GM21528 (cell line): ENCODE data around the gene ZNF560.
"Not testable (repeated sequence)": the region's sequence is repeated elsewhere in the genome, so short reads cannot be mapped to it uniquely, and the experiment has no call there.

ENCODE experiments used
- ATAC-seq: cut with Tn5 transposase; IDR thresholded peaks from one replicate; pipeline ENCODE4 v1.9.1; 2021; ENCODE audit warnings: mild to moderate bottlenecking, moderate library complexity; ENCODE audit not compliant: unreplicated experiment, low FRiP score

ZNF560 gene

DNA sequence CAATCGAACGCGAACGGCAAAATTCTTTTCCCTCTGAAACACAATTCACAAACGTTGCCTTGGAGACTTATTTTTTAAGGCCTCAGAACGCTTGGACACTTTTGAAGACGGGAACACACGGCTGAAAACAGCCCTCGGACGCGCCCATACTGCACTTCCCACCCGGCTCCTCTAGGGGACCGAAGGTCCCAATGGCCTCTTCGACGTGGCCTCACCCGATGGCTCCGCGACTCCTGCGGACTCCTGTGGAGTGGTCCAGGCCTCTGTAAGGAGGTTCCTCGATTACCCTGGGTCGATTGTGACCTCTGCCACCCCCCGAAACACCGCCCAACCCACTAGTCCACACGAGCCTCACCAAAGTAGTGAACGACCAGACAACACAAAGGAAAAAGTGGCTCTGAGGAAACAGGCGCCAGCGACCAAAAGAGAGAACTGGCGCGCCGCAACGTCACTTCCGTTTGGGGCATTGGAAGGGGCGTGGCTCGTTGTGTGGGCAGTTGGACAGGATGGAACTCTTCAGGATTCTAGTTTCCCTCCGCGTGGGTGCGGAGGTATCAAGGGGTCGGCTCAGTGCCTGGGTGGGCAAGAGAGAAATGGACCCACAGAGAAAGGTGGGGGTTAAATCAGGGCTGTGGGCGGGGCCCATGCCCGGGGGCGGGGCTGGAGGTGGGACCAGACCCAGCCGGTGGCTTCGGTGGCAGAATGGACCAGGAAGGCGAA lies at the start of gene ZNF560:
Gene ZNF560 (minus strand): TSS at position 434 of the 720 bp plus-strand sequence. CDS start 23,303 bp downstream, outside the sequence.
- ATAC-seq, result no peak

GRCh38 chr19:9547870-9548269 lies 49.5 kb upstream of the ZNF560 start:
- ATAC-seq, result no peak

GRCh38 chr19:9541281-9541680 lies 42.9 kb upstream of the ZNF560 start:
- ATAC-seq, result not testable (repeated sequence)

DNA sequence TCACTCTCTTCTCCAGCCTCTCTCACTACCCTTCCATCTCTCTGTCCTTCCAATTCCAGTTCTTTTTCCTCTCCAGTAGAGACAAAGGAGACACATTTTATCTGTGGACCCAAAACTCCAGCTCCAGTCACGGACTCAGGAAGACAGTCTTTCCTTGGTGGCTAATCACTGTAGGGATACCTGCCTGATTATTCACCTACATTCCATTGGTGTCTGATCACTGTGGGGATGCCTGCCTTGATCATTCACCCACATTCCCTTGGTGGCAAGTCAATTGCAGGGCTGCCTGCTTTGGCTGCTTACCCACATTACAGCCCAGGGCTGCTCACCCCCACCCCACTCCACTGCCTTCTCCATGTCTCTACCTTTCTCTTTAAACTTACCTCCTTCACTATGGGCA lies 41.5 kb upstream of the ZNF560 start:
- not testable (repeated sequence) for ATAC-seq

- ATAC-seq, result not testable (repeated sequence)
Observed at GRCh38 chr19:9539201-9539600, 40.8 kb upstream of the ZNF560 start.

- ATAC-seq, result peak; percentile 85
Observed at GRCh38 chr19:9538183-9539058, 40.0 kb upstream of the ZNF560 start, which contains the start of gene ZNF426. Gene ZNF426 (minus strand): TSS chr19:9538645. CDS start chr19:9536232, 2,413 bp downstream.

- no peak for ATAC-seq
Observed at GRCh38 chr19:9535934-9536333, 37.5 kb upstream of the ZNF560 start.

- no peak for ATAC-seq
Observed at GRCh38 chr19:9531933-9532332, 33.5 kb upstream of the ZNF560 start.

GRCh38 chr19:9528757-9529336 lies 30.4 kb upstream of the ZNF560 start:
- no peak for ATAC-seq

DNA sequence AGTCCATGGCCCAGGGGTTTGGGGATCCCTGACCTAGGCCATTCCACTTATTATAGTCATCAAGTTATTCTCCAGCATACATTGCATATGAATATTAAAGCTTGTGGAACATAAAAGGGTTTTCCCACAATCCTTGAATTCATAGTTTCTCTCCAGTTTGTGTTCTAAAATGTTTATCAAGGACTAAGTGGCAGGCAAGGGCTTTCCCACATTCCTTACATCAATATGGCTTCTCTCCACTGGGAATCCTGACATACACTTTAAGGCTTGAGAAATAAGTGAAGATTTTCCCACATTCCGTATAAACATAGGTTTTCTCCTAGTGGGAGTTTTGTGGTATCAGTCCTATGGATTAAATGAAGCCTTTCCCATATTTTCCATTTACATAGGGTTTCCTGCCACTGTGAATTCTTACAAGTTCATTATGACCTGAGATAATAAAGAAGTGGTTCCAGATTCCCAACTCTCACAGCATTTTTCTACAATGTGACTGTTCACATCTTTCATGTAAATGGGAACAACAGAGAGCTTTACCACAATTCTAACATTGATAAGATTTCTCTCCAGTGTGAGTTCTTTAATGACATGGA lies 25.6 kb upstream of the ZNF560 start:
- no peak for ATAC-seq

DNA sequence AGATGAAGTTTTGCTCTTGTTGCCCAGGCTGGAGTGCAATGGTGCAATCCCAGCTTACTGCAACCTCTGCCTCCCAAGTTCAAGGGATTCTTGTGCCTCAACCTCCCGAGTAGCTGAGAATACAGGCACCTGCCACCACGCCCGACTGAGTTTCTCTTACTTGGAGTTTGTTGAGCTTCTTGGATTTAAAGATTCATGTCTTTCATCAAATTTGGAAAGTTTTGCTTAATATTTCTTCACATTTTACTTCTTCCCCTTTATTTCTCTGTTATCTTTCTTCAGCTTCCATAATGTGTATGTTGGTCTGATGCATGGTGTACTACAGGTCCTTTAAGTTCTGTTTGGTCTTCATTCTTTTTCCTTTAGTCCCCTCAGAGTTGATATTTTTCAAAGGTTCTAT lies 8.9 kb upstream of the ZNF560 start:
- ATAC-seq, result no peak

DNA sequence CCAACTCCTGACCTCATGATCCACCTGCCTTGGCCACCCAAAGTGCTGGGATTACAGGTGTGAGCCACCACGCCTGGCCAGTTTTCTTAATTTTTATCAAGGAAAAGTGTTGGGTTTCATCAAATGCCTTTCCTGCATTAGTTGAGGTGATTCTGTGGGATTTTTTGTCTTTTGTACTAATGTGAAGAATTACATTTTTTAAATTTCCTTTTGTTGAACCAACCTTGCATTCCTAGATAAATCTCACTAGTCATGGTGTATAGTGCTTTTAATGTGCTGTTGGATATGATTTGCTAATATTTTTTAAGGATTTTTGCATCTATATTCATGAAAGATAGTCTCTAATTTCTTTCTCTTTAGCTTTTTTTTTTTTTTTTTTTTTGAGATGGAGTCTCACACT lies 2.4 kb upstream of the ZNF560 start:
- ATAC-seq, result no peak

- no peak for ATAC-seq
Observed at GRCh38 chr19:9494096-9494495, 4.3 kb downstream of the ZNF560 start.

DNA sequence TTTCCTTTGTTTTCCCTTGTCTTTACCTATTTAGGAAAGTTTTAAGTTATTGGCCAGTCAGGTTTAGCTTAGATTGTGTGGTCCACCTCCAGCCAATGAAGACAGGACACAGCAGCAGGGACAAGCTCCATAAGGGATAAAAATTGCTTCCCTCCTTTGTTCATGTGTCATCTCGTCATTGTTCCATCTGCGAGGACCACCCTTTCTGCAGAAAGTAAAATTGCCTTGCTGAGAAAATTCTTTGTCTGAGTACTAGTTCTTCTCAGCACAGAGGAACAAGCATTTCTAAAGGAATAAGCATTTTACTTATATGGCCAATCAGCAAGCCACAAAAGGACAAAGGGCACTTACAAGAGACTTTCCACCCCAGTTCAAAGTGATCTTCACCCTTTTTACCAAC lies 11.4 kb downstream of the ZNF560 start:
- no peak for ATAC-seq

DNA sequence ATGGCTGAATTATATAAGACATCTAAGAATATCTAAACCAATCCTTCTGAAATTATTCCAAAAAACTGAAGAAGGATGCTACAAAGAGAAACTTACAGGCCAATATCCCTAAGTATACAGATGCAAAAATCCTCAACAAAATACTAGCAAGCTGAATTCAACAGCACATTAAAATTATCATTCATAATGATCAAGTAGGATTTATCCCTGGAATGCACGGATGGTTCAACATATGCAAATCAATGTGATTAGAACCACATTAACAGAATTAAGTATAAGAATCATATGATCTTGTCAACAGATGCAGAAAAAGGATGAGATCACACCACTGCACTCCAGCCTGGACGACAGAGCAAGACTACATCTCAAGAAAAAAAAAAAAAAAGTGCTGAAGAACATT lies 13.3 kb downstream of the ZNF560 start:
- ATAC-seq, result no peak

- no peak for ATAC-seq
Observed at GRCh38 chr19:9474975-9475374, 23.4 kb downstream of the ZNF560 start.

GRCh38 chr19:9467161-9467560 lies 31.3 kb downstream of the ZNF560 start:
- ATAC-seq, result no peak

DNA sequence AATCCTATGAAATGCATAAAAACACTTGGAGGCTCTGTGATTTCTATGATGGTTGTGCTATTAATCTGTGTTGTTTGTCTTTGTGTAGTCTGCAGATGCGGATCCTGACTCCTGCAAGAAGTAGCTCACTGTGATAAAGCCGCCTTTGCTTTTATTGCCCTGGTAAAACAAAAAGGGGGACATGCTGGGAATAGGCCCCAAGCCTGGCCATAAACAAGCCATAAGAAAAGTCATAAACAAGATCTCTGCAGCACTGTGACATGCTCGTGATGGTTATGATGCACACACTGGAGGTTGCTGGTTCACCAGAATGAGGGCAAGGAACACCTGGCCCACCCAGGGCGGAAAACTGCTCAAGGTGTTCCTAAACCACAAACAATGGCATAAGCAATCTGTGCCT lies 36.5 kb downstream of the ZNF560 start:
- ATAC-seq, result no peak

DNA sequence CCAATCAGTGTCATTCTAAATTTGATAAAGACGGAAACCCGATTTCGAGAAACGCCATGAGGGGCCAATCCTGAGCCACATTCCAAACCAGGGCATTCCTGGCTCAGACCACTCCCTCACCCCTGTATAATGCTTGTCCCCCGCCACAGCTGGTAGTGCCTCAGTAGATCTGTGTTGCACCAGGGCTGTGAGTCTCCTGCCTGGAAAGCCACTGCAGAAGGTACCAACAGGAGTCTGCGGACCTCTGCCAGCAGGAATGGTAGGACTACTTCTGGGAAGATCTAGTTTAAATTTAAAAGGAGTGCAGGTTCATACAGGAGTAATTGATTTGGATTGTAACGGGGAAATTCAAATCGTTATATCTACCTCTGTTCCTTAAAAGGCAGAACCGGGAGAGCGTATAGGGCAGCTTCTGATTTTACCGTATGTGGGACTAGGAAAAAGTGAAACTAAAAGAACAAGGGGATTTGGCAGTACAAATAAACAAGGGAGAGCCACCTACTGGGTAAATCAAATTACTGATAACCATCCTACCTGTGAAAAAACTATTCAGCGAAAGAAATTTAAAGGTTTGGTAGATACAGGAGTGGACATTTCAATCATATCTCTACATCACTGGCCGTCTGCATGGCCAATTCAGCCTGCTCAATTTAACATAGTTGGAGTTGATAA lies 42.3 kb downstream of the ZNF560 start:
- no peak for ATAC-seq

DNA sequence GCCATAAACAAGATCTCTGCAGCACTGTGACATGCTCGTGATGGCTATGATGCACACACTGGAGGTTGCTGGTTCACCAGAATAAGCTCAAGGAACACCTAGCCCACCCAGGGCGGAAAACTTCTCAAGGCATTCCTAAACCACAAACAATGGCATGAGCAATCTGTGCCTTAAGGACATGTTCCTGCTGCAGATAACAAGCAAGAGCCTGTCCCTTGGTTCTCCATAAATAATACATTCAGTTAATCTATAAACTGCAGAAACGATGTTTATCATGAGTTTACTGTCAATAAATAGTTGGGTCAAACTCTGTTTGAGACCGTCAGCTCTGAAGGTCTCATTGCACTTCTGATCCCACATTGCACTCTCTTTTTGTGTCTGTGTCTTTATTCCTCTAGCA lies 44.5 kb downstream of the ZNF560 start:
- no peak for ATAC-seq
